Measurements from ENCODE around the gene SAMD11. TPM values are rescaled to one million over a fixed set of nuclear protein-coding genes. Genes with fewer than 3 reads are reported as not detected.

Gene SAMD11
- total and polyA plus RNA-seq, 2 of the 13 experiments (the other 11 are each of a cell fraction or from before 2014, with no cell fraction given) = 0.11 TPM; not detected in 1

DNA sequence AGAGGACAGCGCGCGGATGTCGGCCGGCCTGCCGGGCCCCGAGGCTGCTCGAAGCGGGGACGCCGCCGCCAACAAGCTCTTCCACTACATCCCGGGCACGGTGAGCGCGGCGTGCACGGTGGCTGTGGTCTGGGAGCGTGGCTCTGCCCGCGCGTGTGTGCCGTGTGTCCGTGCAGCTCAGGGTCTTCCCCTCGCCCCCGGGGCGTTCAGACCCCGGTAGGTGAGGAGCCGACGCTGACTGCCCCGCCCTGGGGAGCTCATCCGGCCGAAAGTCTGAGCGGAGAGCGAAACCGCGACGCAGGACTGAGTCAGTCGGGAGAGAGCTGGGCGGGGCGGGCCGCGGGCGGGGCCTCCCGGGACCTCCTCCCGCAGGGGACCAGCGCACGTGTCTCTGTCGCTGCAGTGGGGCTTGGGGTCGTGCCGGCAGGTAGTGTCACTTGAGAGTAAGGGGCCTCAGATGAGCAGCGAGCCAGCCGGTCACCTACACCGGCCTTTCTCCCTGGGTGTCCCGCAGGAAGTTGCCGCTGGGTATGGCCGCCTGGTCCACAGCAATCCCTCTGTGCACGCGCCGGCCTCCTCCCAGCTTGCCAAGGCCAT lies 43.1 kb downstream of the SAMD11 start (continued):
- TF ChIP-seq TRAFD1 (CRISPR knock-in tag; IDR thresholded peaks at IDR 0.05; ENCODE audit: borderline replicate concordance) = no peak
- TF ChIP-seq, protein P1, sequence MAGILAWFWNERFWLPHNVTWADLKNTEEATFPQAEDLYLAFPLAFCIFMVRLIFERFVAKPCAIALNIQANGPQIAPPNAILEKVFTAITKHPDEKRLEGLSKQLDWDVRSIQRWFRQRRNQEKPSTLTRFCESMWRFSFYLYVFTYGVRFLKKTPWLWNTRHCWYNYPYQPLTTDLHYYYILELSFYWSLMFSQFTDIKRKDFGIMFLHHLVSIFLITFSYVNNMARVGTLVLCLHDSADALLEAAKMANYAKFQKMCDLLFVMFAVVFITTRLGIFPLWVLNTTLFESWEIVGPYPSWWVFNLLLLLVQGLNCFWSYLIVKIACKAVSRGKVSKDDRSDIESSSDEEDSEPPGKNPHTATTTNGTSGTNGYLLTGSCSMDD (CRISPR knock-in tag; IDR thresholded peaks at IDR 0.05) = no peak
- TF ChIP-seq ZNF20 (CRISPR knock-in tag; IDR thresholded peaks at IDR 0.05) = no peak
- TF ChIP-seq TRIM24 (CRISPR knock-in tag; IDR thresholded peaks at IDR 0.05) = no peak
- TF ChIP-seq KLF13 (CRISPR knock-in tag; IDR thresholded peaks at IDR 0.05) = no peak
- no peak for TF ChIP-seq ZNF841 (CRISPR knock-in tag; IDR thresholded peaks at IDR 0.05; ENCODE audit: borderline replicate concordance)
- TF ChIP-seq ZSCAN29 (CRISPR knock-in tag; conservative IDR thresholded peaks at IDR 0.05) = no peak
- TF ChIP-seq ZNF460 (CRISPR knock-in tag; IDR thresholded peaks at IDR 0.05; ENCODE audit: borderline replicate concordance) = no peak
- TF ChIP-seq ZNF234 (CRISPR knock-in tag; conservative IDR thresholded peaks at IDR 0.05) = no peak
- no peak for TF ChIP-seq EEA1 (CRISPR knock-in tag; IDR thresholded peaks at IDR 0.05; ENCODE audit: borderline replicate concordance)
- peak; percentile 36; the same call in 1 of the 2 replicates for TF ChIP-seq ETV5 (CRISPR knock-in tag; IDR thresholded peaks at IDR 0.05; ENCODE audit: borderline replicate concordance)
- peak; percentile 37; the same call in 1 of the 2 replicates for TF ChIP-seq JUND (CRISPR knock-in tag; IDR thresholded peaks at IDR 0.05)
- TF ChIP-seq TBL1XR1 (IDR thresholded peaks at IDR 0.05; ENCODE audit: borderline replicate concordance, low read length, partially characterized antibody) = no peak
- no peak for TF ChIP-seq SRSF1 (optimal IDR thresholded peaks at IDR 0.05; ENCODE audit: low read depth, low read length)
- no peak for TF ChIP-seq ZNF382 (CRISPR knock-in tag; IDR thresholded peaks at IDR 0.05; ENCODE audit: borderline replicate concordance)
- TF ChIP-seq JARID2 (CRISPR knock-in tag; IDR thresholded peaks at IDR 0.05; ENCODE audit: insufficient replicate concordance) = no peak
- no peak for TF ChIP-seq ZNF607 (CRISPR knock-in tag; IDR thresholded peaks at IDR 0.05; ENCODE audit: borderline replicate concordance)
- TF ChIP-seq ZNF558 (CRISPR knock-in tag; IDR thresholded peaks at IDR 0.05; ENCODE audit: borderline replicate concordance) = no peak
- TF ChIP-seq ZNF292 (CRISPR knock-in tag; IDR thresholded peaks at IDR 0.05; ENCODE audit: borderline replicate concordance, low read depth) = no peak
- TF ChIP-seq ZNF431 (CRISPR knock-in tag; IDR thresholded peaks at IDR 0.05; ENCODE audit: borderline replicate concordance, low read depth) = no peak
- TF ChIP-seq SALL2 (CRISPR knock-in tag; IDR thresholded peaks at IDR 0.05) = no peak
- no peak for TF ChIP-seq ZNF33B (CRISPR knock-in tag; IDR thresholded peaks at IDR 0.05)
- no peak for TF ChIP-seq ZNF530 (CRISPR knock-in tag; IDR thresholded peaks at IDR 0.05; ENCODE audit: low read depth)
- TF ChIP-seq DNMT3B (CRISPR knock-in tag; conservative IDR thresholded peaks at IDR 0.05) = no peak
- no peak for TF ChIP-seq ZBED4 (CRISPR knock-in tag; IDR thresholded peaks at IDR 0.05; ENCODE audit: borderline replicate concordance)

All from HepG2 (cell line).